Skeletal muscle tissue (tissue), 4 donors: Measurements from ENCODE around the gene C19orf81. TPM values are rescaled to one million over a fixed set of nuclear protein-coding genes. Genes with fewer than 3 reads are reported as not detected.

Experiments used
- H3K27ac ChIP-seq: one replicate; pipeline ENCODE4 v1.7.0; 2013; ENCODE audit warnings: mild to moderate bottlenecking, low read depth, low read length, inconsistent platforms
- H3K27me3 ChIP-seq, 3 donors: one replicate each; pipeline ENCODE4 v1.7.0; 2013; ENCODE audit warnings: low read length in 3 of 3; ENCODE audit not compliant: control insufficient read depth in 3 of 3, insufficient read depth in 3 of 3
- H3K36me3 ChIP-seq, 3 donors: one replicate each; pipeline ENCODE4 v1.7.0; 2013; ENCODE audit warnings: low read length in 3 of 3; ENCODE audit not compliant: control insufficient read depth in 3 of 3, insufficient read depth in 3 of 3
- H3K4me1 ChIP-seq, 3 donors: one replicate each; pipeline ENCODE4 v1.7.0; 2013; ENCODE audit warnings: low read length in 3 of 3, mild to moderate bottlenecking in 3 of 3; ENCODE audit not compliant: control insufficient read depth in 3 of 3, insufficient read depth in 3 of 3
- H3K4me3 ChIP-seq, 3 donors: one replicate each; pipeline ENCODE4 v1.7.0; 2013; ENCODE audit warnings: low read length in 3 of 3
- H3K9ac ChIP-seq, 3 donors: one replicate each; pipeline ENCODE4 v1.7.0; 2013; ENCODE audit warnings: low read length in 3 of 3, mild to moderate bottlenecking in 3 of 3, moderate library complexity in 2 of 3, low read depth in 1 of 3
- H3K9me3 ChIP-seq, 3 donors: one replicate each; pipeline ENCODE4 v1.7.0; 2013; ENCODE audit warnings: low read length in 3 of 3; ENCODE audit not compliant: control insufficient read depth in 3 of 3
- total RNA-seq: library from RNA; depleted of rRNA; stranded (reverse); fragments of >200 nt; gene quantifications from one replicate; pipeline ENCODE4 v1.2.3, GENCODE V29; 2014
- donor health status: Osteomylitis.

Gene C19orf81
- total RNA-seq, 1 donor from 2014 or later, result not detected

- H3K27ac ChIP-seq, result no peak overlapping the region
- H3K27me3 ChIP-seq, result peaks cover 41 to 59% (median 45%) of the 10 kb centered on the region in 3 donors
- H3K9ac ChIP-seq, result no peak overlapping the region
- no peaks in the 10 kb centered on the region for H3K36me3 ChIP-seq
- peaks cover 2 to 7% (median 2%) of the 10 kb centered on the region in 3 donors for H3K9me3 ChIP-seq
- H3K4me1 ChIP-seq, result peaks cover 2 to 8% (median 6%) of the 10 kb centered on the region in 3 donors
- no peak overlapping the region for H3K4me3 ChIP-seq
These were observed 8.0 kb downstream of the C19orf81 start for GRCh38 chr19:50657222-50657669.

GRCh38 chr19:50657712-50658440 is 8.6 kb downstream of the C19orf81 start:
- H3K9me3 ChIP-seq, result peaks cover 2 to 7% (median 2%) of the 10 kb centered on the region in 3 donors
- H3K4me3 ChIP-seq, result peak overlapping the region in 2 of 3 donors; percentile 17 to 27
- no peak overlapping the region for H3K9ac ChIP-seq
- no peak overlapping the region for H3K27ac ChIP-seq
- H3K36me3 ChIP-seq, result no peaks in the 10 kb centered on the region
- H3K4me1 ChIP-seq, result peaks cover 2 to 8% (median 6%) of the 10 kb centered on the region in 3 donors
- peaks cover 38 to 60% (median 41%) of the 10 kb centered on the region in 3 donors for H3K27me3 ChIP-seq

- no peak overlapping the region for H3K27ac ChIP-seq
- H3K9ac ChIP-seq, result no peak overlapping the region
- no peaks in the 10 kb centered on the region for H3K36me3 ChIP-seq
- peaks cover 38 to 62% (median 44%) of the 10 kb centered on the region in 3 donors for H3K27me3 ChIP-seq
- peak overlapping the region; percentile 27 to 52 (median 46) for H3K4me3 ChIP-seq
- H3K4me1 ChIP-seq, result peaks cover 2 to 8% (median 6%) of the 10 kb centered on the region in 3 donors
- peaks cover 2 to 7% (median 2%) of the 10 kb centered on the region in 3 donors for H3K9me3 ChIP-seq
These were observed 9.4 kb downstream of the C19orf81 start for GRCh38 chr19:50658441-50659317.

GRCh38 chr19:50659318-50660087 is 10.3 kb downstream of the C19orf81 start:
- Histone ChIP-seq H3K36me3 (no peaks in the 10 kb centered on the region), H3K27ac (no peak overlapping the region), H3K9ac (no peak overlapping the region), H3K27me3 (peaks cover 41 to 66% (median 44%) of the 10 kb centered on the region in 3 donors), H3K9me3 (peaks cover 2 to 7% (median 2%) of the 10 kb centered on the region in 3 donors), H3K4me3 (no peak overlapping the region), H3K4me1 (peaks cover 2 to 8% (median 6%) of the 10 kb centered on the region in 3 donors)

GRCh38 chr19:50660088-50660366 is 10.8 kb downstream of the C19orf81 start:
- H3K4me3 ChIP-seq, result no peak overlapping the region
- H3K9me3 ChIP-seq, result peaks cover 1 to 5% (median 2%) of the 10 kb centered on the region in 3 donors
- H3K36me3 ChIP-seq, result no peaks in the 10 kb centered on the region
- H3K27ac ChIP-seq, result no peak overlapping the region
- peaks cover 38 to 63% (median 44%) of the 10 kb centered on the region in 3 donors for H3K27me3 ChIP-seq
- no peak overlapping the region for H3K9ac ChIP-seq
- peaks cover 2 to 8% (median 6%) of the 10 kb centered on the region in 3 donors for H3K4me1 ChIP-seq

GRCh38 chr19:50661023-50661422 is 11.8 kb downstream of the C19orf81 start:
- peaks cover 36 to 58% (median 43%) of the 10 kb centered on the region in 3 donors for H3K27me3 ChIP-seq
- H3K4me1 ChIP-seq, result peaks cover 2 to 8% (median 6%) of the 10 kb centered on the region in 3 donors
- peaks cover 0 to 2% (median 0%) of the 10 kb centered on the region in 3 donors for H3K9me3 ChIP-seq
- no peak overlapping the region for H3K27ac ChIP-seq
- no peak overlapping the region for H3K4me3 ChIP-seq
- H3K36me3 ChIP-seq, result no peaks in the 10 kb centered on the region
- no peak overlapping the region for H3K9ac ChIP-seq

- H3K9me3 ChIP-seq, result peaks cover 0 to 2% (median 0%) of the 10 kb centered on the region in 3 donors
- H3K36me3 ChIP-seq, result no peaks in the 10 kb centered on the region
- H3K27ac ChIP-seq, result no peak overlapping the region
- peaks cover 38 to 59% (median 43%) of the 10 kb centered on the region in 3 donors for H3K27me3 ChIP-seq
- no peak overlapping the region for H3K9ac ChIP-seq
- peaks cover 2 to 8% (median 6%) of the 10 kb centered on the region in 3 donors for H3K4me1 ChIP-seq
- no peak overlapping the region for H3K4me3 ChIP-seq
These were observed 12.8 kb downstream of the C19orf81 start for GRCh38 chr19:50661766-50662650.

GRCh38 chr19:50662651-50663481 is 13.6 kb downstream of the C19orf81 start:
- peaks cover 0 to 2% (median 0%) of the 10 kb centered on the region in 3 donors for H3K9me3 ChIP-seq
- H3K9ac ChIP-seq, result no peak overlapping the region
- H3K27me3 ChIP-seq, result peaks cover 35 to 57% (median 50%) of the 10 kb centered on the region in 3 donors
- no peaks in the 10 kb centered on the region for H3K36me3 ChIP-seq
- H3K27ac ChIP-seq, result no peak overlapping the region
- no peak overlapping the region for H3K4me3 ChIP-seq
- H3K4me1 ChIP-seq, result peaks cover 2 to 6% (median 6%) of the 10 kb centered on the region in 3 donors
